ENCODE data around the gene C16orf87. TPM values are rescaled to one million over a fixed set of nuclear protein-coding genes. Genes with fewer than 3 reads are reported as not detected.

Gene C16orf87
- total RNA-seq, 4 donors from 2014 or later, result 2.6 to 6.8 (median 5.1) TPM

DNA sequence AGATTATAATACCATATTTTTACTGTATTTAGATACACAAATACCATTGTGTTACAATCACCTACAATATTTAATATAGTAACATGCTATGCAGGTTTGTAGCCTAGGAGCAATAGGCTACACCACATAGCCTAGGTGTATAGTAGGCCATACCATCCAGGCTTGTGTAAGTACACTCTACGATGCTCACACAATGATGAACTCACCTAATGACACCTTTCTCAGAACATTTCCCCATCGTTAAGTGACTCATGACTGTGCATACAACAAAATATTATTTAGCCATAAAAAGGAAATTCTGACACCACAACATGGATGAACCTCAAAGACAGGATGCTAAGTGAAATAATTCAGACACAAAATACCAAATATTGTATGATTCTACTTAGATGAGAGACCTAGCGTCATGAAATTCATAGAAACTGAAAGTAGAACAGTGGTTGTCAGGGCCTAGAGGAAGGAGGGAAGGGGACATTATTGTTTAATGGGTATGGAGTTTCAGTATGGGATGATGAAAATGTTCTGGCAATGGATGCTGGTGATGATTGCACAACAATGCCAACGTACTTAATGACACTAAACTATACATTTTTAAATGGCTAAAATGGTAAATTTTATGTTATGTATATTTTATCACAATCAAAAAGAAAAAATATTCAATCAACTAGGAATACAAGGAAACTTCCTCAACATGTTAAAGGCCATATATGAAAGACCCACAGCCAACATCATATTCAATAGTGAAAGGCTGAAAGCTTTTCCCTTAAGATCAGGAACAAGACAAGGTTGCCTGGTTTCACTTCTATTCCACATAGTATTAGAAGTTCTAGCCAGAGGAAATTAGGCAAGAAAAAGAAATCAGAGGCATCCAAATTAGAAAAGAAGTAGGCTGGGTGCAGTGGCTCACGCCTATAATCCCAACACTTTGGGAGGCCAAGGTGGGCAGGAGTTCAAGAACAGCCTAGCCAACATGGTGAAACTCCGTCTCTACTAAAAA, 5.9 kb upstream of the C16orf87 start:
- TF ChIP-seq, protein P1, sequence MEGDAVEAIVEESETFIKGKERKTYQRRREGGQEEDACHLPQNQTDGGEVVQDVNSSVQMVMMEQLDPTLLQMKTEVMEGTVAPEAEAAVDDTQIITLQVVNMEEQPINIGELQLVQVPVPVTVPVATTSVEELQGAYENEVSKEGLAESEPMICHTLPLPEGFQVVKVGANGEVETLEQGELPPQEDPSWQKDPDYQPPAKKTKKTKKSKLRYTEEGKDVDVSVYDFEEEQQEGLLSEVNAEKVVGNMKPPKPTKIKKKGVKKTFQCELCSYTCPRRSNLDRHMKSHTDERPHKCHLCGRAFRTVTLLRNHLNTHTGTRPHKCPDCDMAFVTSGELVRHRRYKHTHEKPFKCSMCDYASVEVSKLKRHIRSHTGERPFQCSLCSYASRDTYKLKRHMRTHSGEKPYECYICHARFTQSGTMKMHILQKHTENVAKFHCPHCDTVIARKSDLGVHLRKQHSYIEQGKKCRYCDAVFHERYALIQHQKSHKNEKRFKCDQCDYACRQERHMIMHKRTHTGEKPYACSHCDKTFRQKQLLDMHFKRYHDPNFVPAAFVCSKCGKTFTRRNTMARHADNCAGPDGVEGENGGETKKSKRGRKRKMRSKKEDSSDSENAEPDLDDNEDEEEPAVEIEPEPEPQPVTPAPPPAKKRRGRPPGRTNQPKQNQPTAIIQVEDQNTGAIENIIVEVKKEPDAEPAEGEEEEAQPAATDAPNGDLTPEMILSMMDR (IDR thresholded peaks at IDR 0.05; ENCODE audit: low read depth), result no peak

DNA sequence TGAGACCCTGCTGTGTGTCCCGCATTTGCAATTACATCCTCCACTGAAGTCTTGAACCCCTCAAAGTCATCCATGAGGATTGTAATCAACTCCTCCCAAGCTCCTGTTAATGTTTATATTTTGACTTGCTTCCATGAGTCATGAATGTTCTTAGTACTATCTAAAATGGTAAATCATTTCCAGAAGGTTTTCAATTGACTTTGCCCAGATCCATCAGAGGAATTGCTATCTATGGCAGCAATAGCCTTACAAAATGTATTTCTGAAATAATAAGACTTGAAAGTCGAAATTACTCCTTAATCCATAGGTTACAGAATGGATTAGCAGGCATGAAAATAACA, 2.5 kb upstream of the C16orf87 start:
- TF ChIP-seq, protein P1 (IDR thresholded peaks at IDR 0.05; ENCODE audit: low read depth), result no peak

DNA sequence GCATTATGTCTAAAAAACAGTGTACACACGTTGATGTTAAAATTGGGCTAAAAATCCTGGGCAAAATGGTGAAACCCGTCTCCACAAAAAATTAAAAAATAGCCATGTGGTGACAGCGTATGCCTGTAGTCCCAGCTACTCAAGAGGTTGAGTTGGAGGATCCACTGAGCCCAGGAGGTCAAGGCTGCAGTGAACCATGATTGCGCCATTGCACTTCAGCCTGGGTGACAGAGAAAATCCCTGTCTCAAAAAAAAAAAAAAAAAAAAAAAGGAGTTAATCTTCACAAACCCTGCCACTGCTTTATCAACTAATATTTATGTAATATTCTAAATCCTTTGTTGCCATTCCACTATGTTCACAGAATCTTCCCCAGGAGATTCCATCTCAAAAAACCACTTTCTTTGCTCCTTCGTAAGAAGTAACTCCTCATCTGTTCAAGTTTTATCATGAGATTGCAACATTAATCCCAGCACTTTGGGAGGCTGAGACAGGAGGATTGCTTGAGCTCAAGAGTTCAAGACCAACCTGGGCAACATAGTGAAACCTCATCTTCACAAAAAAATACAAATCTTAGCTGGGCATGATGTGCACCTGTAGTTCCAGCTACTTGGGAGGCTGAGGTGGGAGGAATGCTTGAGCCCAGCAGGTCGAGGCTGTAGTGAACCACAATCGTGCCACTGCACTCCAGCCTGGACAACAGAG, 1.9 kb upstream of the C16orf87 start:
- TF ChIP-seq, protein P1 (IDR thresholded peaks at IDR 0.05; ENCODE audit: low read depth), result no peak

DNA sequence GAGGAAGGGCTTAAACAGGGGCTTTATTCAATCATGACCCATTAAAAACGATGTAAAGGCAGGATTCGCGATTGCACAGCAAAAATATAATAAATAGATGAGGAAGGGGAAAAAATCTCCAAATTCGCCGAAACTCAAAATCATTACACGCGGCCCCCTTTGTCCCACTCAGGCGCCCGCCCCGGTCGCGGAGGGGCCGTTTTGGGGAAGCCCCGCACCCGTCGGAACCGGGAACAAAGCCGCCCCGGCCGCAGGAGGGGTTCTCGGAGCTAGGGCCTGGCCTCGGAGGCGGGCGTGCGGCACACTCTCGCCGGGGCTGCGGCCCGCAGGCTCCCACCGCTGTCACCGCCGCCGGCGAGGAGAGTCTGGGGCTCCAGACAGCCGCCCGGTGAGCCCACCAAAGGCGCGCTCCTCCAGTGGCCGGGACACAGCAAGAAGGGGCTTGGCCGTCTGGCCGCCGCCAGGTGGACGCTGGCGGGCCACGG, 521 bp downstream of the C16orf87 start:
- TF ChIP-seq, protein P1 (IDR thresholded peaks at IDR 0.05; ENCODE audit: low read depth), result no peak

DNA sequence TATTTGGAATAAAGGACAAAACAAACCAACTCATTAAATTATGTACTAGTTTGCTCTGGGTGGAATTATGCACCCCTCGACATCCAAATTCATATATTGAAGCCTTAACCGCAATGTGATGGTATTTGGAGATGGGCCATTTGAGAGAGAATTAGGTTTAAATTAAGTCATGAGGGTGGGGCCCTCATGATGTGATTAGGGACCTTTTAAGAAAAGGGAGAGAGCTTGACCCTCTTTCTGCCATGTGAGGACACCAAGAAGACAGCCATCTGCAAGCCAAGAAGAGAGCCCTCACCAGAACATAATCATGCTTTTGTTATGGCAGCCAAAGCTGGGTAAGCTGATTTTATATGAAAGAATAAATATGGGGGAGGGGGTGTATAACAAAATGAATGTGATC, 2.0 kb downstream of the C16orf87 start:
- TF ChIP-seq, protein P1 (IDR thresholded peaks at IDR 0.05; ENCODE audit: low read depth), result no peak

DNA sequence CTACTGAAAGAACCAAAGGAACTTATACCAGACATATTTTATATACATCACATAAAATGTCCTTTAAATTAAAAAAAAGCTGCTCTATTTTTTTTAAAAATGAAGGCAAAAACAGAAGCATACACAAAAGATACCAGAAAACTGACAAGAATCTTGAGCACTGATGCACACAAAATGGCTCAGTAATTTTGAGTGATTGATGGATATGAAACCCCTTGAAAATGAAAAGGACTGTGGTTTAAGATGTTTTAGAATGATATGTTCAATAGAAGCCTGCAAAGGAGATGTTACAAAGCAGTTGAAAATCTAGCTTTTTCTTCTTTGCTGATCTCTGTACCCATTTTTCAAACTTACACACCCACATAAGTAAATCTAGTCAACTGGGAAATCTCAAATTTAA, 2.7 kb downstream of the C16orf87 start:
- TF ChIP-seq, protein P1 (IDR thresholded peaks at IDR 0.05; ENCODE audit: low read depth), result no peak

DNA sequence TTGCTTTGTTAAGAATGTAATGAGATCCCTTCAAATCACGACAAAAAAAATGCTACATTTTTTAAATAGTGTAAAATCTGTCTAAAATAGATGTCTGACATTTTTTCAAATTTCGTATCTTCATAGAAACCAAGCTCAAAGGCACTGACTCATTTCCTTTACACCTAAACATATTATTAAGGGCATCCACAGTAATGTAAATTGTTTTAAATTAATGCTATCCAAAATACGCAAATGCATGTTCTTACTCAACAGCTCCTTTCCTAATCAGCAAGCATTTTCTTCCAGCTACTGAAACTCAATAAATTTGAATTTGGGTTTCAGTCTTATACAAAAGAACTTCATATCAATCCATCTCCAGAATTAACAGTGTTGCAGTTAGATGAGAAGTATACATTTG, 4.3 kb downstream of the C16orf87 start:
- TF ChIP-seq, protein P1 (IDR thresholded peaks at IDR 0.05; ENCODE audit: low read depth), result no peak

All from subcutaneous adipose tissue (tissue), 4 donors.